ENCODE data around the gene ZFAND6.

DNA sequence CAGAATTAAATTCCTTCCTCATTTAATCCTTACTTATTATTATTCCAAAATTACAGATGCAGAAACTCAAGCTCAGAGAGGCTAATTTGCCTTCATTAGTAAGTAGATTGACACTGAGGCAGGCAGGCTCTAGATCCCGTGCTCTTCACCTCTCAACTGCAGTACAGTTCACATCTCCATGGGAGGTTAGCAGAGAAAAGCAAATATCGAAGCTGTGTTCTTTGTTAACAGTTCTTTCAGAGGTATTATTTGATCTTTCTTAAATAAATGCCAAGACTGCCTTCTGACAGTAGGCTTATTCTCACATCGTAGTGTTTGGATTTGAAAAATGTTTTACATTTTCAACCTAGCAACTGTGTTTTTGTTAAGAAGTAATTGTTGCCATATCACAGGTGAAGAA is 77.4 kb downstream of the ZFAND6 start:
- TF ChIP-seq GATA2 (IDR thresholded peaks at IDR 0.05; ENCODE audit: low read depth, low read length) (no peak), GATA3 (IDR thresholded peaks at IDR 0.05; ENCODE audit: low read depth, low read length) (no peak)

All from SH-SY5Y (cell line).